ENCODE results near the gene KISS1.
A peak's percentile ranks its signal among the peaks of the same experiment; 100 is the strongest.

Gene KISS1

DNA sequence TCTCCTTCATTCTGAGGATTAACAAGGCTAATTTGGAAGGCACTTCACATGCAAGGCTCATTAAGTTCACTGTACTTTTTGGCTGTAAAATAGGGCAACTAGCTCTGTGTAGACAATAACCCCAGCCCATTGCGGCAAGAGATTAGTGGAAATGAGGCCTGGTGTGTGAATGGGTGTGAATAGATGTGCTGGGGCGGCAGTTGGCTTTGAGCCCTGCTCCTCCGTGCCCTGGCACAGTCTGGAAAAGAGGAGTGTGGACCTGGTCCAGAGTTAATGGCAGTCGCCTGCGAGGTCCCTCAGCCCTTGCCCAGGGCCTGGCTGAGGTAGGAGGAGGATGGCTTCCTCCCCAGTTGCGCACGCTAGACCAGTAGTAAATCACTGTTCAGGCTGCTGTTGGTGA lies 4.8 kb downstream of the KISS1 start:
- no peak for DNase-seq (ENCODE audit: insufficient read length, low spot score)
- TF ChIP-seq, protein P1, sequence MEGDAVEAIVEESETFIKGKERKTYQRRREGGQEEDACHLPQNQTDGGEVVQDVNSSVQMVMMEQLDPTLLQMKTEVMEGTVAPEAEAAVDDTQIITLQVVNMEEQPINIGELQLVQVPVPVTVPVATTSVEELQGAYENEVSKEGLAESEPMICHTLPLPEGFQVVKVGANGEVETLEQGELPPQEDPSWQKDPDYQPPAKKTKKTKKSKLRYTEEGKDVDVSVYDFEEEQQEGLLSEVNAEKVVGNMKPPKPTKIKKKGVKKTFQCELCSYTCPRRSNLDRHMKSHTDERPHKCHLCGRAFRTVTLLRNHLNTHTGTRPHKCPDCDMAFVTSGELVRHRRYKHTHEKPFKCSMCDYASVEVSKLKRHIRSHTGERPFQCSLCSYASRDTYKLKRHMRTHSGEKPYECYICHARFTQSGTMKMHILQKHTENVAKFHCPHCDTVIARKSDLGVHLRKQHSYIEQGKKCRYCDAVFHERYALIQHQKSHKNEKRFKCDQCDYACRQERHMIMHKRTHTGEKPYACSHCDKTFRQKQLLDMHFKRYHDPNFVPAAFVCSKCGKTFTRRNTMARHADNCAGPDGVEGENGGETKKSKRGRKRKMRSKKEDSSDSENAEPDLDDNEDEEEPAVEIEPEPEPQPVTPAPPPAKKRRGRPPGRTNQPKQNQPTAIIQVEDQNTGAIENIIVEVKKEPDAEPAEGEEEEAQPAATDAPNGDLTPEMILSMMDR (IDR thresholded peaks at IDR 0.05; ENCODE audit: insufficient read depth, missing control alignments), result no peak
- FAIRE-seq, result no peak

DNA sequence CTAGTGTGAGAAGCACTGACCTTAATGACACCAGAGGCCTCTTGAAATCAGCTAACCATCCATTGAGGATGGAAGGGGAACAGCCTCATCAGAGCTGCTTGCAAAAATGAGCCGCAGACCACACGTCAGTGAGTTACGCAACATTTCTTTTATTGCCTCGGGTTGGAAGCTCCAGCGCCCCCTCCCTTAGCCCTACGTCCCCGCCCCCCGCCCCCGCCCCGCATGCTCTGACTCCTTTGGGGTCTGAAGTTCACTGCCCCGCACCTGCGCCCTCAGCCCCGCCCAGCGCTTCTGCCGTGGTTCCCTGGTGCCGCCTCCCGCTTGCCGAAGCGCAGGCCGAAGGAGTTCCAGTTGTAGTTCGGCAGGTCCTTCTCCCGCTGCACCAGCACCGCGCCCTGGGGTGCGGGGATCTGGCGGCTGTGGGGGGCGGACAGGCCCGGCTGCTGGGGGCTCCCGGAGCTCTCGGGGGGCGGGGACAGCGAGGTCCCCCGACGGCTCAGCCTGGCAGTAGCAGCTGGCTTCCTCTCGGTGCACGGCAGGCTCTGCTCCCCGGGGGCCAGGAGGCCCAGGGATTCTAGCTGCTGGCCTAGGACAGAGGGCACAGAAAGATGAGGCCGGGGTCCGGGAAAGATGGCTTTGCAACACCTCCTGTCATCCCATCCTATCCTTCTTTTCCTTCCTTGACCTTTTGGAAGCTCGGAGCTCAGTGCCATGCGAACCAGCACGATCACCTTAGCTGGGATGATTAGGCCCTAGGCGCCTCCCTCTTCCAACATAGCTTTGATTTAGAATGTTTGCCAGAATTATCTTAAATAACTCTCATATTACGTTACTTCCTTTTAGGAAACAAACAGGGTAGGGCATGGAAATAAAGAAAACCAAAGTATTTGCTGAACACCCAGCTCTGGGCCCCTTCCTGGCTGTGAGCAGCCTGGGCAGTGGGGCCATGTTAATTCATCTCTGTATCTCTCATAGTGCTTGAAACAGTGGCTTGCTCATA lies 5.8 kb downstream of the KISS1 start:
- DNase-seq (ENCODE audit: insufficient read length, low spot score) (peak; percentile 71), FAIRE-seq (no peak)
- TF ChIP-seq, protein P1 (IDR thresholded peaks at IDR 0.05; ENCODE audit: insufficient read depth, missing control alignments), result no peak

DNA sequence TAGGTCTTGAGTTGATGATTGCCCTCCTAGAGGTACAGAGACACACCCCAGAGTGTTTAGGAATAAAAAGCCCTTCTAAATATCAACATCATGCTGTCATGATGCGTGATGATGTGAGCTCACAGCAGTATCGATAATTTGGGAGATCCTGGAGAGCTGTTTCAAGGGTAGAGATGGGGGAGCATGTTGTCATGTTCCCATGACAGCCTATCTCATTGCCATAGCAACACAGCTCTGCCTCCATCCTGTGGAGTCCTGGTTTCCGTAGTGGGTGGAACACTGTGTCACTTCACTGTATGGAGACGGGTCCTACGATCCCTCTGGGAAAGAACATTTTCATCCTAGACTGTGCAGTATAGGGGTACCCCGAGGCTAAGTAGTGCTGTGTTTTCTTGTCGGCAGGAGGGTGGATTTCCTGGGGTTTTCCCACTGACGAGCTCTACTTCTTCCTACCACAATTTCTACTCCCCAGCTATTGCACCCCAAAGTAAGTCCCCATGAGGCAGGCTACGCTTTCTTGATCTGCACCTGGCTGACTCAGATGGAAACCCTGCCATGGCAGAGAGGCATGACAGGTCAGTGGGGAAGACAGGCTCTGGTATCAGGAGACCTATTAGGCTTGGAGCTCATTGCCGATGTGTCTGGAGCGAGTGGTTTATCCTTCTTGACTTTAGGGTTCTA lies 7.2 kb downstream of the KISS1 start:
- TF ChIP-seq, protein P1 (IDR thresholded peaks at IDR 0.05; ENCODE audit: insufficient read depth, missing control alignments), result no peak
- no peak for FAIRE-seq

DNA sequence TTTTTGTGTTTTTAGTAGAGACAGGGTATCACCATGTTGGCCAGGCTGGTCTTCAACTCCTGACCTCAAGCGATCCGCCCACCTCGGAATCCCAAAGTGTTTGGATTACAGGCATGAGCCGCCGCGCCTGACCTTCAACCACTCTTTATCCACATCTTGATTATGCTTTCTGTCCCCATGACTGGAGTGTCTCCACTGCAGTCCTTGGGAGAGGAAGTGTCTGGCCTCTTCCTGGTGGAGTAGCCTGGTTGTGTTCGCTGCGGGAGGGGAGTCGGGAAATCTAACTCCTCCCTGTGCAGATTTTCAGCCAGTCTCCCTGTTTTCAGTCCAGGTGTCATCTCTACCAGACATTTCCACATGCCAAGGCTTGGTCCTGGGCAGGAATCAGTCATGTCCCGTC lies 9.7 kb downstream of the KISS1 start:
- FAIRE-seq (no peak), DNase-seq (ENCODE audit: insufficient read length, low spot score) (no peak)
- TF ChIP-seq, protein P1 (IDR thresholded peaks at IDR 0.05; ENCODE audit: insufficient read depth, missing control alignments), result no peak

More for the DNA sequence above, 7.2 kb downstream of the KISS1 start:
- DNase-seq (ENCODE audit: insufficient read length, low spot score), result no peak

DNA sequence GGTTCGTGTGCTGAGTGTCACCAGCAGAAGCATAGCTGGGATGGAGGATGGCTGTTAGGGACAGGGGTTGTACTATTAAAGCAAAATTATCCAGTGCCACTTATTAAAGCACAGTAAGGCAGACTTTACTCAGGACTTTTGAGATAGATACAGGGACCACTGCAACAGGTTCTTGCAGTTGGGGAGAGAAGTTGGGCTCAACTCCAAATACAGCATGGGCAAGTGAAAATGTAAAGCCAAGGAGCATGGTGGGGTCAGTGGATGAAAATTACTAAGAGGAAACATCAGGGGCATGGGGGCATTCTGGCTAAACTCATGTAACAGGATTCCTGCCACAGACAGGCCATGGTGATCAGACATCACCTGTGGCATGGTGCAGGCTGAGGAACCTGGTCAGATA lies 15.2 kb downstream of the KISS1 start:
- FAIRE-seq (no peak), DNase-seq (ENCODE audit: insufficient read length, low spot score) (no peak)
- TF ChIP-seq, protein P1 (IDR thresholded peaks at IDR 0.05; ENCODE audit: insufficient read depth, missing control alignments), result no peak

DNA sequence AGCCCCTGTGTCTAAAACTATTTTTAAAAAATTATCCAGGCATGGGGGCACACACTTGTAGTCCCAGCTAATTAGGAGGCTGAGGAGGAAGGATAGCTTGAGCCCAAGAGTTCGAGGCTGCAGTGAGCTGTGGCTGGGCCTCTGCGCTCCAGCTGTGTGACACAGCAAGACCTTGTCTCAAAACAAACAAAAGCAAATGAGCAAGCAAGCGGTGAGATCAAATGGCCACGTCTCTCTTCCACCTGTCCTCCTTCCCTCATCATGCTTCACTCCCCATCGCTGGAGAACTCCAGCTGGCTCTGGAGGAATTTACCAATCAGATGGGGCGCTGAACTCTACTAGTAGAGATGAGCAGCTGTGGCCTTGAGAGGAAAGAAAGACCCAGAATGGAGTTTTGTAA lies 16.2 kb downstream of the KISS1 start:
- no peak for FAIRE-seq
- no peak for DNase-seq (ENCODE audit: insufficient read length, low spot score)
- TF ChIP-seq, protein P1 (IDR thresholded peaks at IDR 0.05; ENCODE audit: insufficient read depth, missing control alignments), result no peak
